AG10803 (cell line): ENCODE results near the gene HSPA14.
A peak's percentile ranks its signal among the peaks of the same experiment; 100 is the strongest.
"Not testable (repeated sequence)": the region's sequence is repeated elsewhere in the genome, so short reads cannot be mapped to it uniquely, and the experiment has no call there.

Source experiments
- DNase-seq: peaks from one replicate; pipeline ENCODE4 v3.0.0; 2010; ENCODE audit warnings: low read depth
- H3K4me3 ChIP-seq: 2 replicates; pipeline ENCODE4 v1.5.1; 2011; ENCODE audit warnings: mild to moderate bottlenecking, low read length, control low read depth
- CTCF ChIP-seq: conservative IDR thresholded peaks from 2 replicates; pipeline ENCODE4 v1.5.1; 2011; ENCODE audit warnings: mild to moderate bottlenecking, low read length, control low read depth, inconsistent platforms

The HSPA14 gene

DNA sequence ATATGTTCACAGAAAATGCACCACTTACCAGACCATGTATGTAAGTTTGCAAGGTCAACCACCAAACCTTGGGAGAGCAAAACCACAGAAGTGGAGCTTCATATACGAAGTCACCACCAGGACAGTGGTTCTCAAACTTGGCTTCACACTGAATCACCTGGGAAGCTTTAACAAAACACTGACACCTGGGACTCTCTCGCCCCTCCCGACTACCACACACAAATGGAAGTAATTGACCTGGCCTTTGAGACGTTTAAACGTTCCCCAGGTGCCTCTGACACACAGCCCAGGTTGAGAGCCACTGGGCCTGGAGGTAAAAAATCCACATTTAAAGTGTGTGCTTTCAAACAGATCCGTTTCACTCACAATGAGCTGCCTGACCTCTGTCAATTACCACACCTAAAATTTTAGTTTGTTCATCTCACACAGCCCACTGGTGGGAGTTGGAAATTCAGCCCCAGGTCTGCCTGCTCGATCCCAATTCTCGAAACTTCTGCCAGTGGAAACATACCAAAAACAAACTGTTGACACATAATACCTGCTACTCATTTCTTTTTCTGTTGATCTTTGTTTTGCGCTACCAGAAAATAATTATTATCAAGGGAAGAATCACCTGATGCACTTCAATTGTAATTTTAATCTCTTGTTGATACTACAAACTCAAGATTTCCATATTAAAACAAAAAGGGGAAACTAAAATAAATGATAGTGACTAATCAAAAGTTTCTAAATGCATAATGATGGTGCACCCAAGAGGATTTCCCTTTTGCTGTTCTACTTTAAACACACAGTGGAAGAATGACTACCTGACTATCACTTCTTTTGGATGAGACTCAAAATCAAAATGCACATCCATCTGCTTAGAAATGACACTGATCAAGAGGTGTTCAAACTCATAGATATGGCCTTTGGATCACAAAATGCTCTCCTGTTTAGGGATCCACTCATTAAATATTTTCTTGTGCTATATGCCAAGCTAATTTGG, 26.8 kb upstream of the HSPA14 start:
- TF ChIP-seq CTCF, result no peak
- no peak for DNase-seq
- H3K4me3 ChIP-seq, result no peak overlapping the region

DNA sequence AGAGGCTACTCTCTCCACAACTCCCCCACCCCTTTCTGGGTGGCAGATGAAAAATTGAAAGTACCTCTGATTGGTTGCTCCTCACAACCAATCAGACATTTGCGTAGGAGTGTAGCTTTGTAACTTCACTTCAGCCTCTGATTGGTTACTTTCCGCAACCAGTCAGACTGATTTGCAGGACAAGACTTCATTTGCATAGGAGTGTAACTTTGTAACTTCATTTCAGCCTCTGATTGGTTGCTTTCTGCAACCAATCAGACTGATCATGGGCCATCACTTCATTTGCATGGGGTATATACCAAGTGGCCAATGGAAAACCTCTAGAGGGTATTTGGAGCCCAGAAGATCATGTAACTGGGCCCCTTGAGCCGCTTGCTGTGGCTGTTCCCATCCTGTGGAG, 25.8 kb upstream of the HSPA14 start:
- no peak for TF ChIP-seq CTCF
- DNase-seq, result peak; percentile 13

DNA sequence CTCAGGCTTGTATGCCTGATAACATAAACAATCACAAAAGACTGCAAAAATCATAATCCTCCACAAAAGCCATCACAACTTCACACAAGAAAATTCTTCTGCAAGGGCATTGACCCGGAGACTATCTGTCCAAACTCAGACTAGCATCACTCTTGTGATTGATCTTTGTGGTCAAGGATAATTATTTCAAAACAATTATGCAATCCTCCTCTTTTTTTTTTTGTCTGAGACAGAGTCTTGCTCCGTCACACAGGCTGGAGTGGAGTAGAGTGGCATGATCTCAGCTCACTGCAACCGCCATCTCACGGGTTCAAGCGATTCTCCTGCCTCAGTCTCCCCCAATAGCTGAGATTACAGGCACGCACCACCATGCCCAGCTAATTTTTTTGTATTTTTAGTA, 22.4 kb upstream of the HSPA14 start:
- DNase-seq, result peak; percentile 11
- H3K4me3 ChIP-seq, result no peak overlapping the region
- TF ChIP-seq CTCF, result no peak

More for the DNA sequence above, 25.8 kb upstream of the HSPA14 start:
- no peak overlapping the region for H3K4me3 ChIP-seq

DNA sequence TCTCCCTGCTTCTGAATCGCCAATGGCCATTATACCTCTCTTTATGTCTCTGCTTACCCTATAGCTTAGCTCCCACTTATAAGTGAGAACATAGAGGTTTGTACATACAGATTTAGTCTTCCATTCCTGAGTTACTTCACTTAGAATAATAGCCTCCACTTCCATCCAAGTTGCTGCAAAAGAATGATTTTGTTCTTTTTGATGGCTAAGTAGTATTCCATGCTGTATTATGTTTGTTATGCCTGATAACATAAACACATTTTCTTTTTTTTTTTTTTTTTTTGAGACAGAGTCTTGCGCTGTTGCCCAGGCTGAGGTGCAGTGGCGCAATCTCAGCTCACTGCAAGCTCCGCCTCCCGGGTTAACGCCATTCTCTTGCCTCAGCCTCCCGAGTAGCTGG, 21.4 kb upstream of the HSPA14 start:
- not testable (repeated sequence) for H3K4me3 ChIP-seq, DNase-seq

GRCh38 chr10:14820010-14820774, 17.9 kb upstream of the HSPA14 start:
- peak; percentile 62 for DNase-seq
- TF ChIP-seq CTCF, result no peak
- H3K4me3 ChIP-seq, result no peak overlapping the region

DNA sequence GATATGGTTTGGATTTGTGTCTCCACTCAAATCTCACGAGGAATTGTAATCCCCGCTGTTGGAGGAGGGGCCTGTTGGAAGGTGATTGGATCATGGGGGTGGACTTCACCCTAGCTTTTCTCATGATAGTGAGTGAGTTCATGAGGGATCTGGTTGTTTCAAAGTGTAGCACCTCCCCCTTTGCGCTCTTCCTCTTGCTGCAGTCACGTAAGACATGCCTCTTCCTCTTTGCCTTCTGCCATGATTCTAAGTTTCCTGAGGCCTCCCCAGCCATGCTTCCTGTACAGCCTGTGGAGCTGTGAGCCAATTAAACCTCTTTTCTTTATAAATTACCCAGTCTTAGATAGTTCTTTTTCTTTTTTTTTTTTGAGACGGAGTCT, 17.3 kb upstream of the HSPA14 start:
- no peak overlapping the region for H3K4me3 ChIP-seq
- DNase-seq, result no peak
- no peak for TF ChIP-seq CTCF

- H3K4me3 ChIP-seq, result no peak overlapping the region
- no peak for DNase-seq
- TF ChIP-seq CTCF, result no peak
Measured at GRCh38 chr10:14821635-14822375, 16.3 kb upstream of the HSPA14 start.
